B cell (primary cell): Measurements from ENCODE around the gene SLC4A4.

Source experiments
- CTCF ChIP-seq: fragments of 200-600 bp; IDR thresholded peaks from one replicate; pipeline ENCODE4 v1.8.0; 2022; ENCODE audit warnings: antibody characterized with exemption, mild to moderate bottlenecking
- EZH2 ChIP-seq: IDR thresholded peaks from 2 replicates; pipeline ENCODE4 v1.6.1; 2012; ENCODE audit warnings: borderline replicate concordance, low read depth, mild to moderate bottlenecking, moderate library complexity, low read length; ENCODE audit not compliant: insufficient read depth, poor library complexity, severe bottlenecking

GRCh38 chr4:71537551-71538065 is 198.8 kb downstream of the SLC4A4 start:
- no peak for TF ChIP-seq EZH2
- TF ChIP-seq CTCF = no peak
